GM12878 (cell line): ENCODE measurements around the gene MBD5. TPM values are rescaled to one million over a fixed set of nuclear protein-coding genes. Genes with fewer than 3 reads are reported as not detected.

Experiments used
- ATAC-seq: fragments of 200-7000 bp; cut with Tn5 transposase; 3 replicates; pipeline ENCODE4 v1.9.1; 2020; ENCODE audit warnings: mild to moderate bottlenecking, moderate library complexity
- BruUV-seq: library from RNA; stranded (reverse); fragments of 400-500 nt; replicated peaks from 2 replicates; lab custom pipeline; 2021; lab: Mats Ljungman, UMichigan
- CTCF ChIA-PET: fragments of 300-600 bp; sonication (Branson Sonifier 250); formaldehyde crosslinking; extraction: SDS; loops from one replicate; lab custom pipeline; 2021; ENCODE audit warnings: inconsistent platforms; lab: Yijun Ruan, JAX
- POLR2A ChIA-PET: fragments of 350-600 bp; formaldehyde crosslinking; extraction: SDS; loops from one replicate; lab custom pipeline; 2021; ENCODE audit warnings: inconsistent platforms; lab: Charles Lee
- RAD21 ChIA-PET: fragments of 300-600 bp; sonication (Branson Sonifier 250); formaldehyde crosslinking; loops from one replicate; lab custom pipeline; 2023; ENCODE audit warnings: antibody characterized with exemption; ENCODE audit not compliant: unreplicated experiment; lab: Charles Lee
- SMC1A ChIA-PET: fragments of 300-600 bp; sonication (Branson Sonifier 250); formaldehyde crosslinking; loops from one replicate; lab custom pipeline; 2023; ENCODE audit not compliant: unreplicated experiment, uncharacterized antibody; lab: Charles Lee
- DNase-seq: peaks from one replicate; pipeline ENCODE4 v3.0.0-alpha.2; 2011; ENCODE audit warnings: low read depth, low spot score
- FAIRE-seq: peaks from 3 replicates; lab custom pipeline; 2011; peaks lifted over from hg19 to GRCh38; lab: Jason Lieb, UNC
- H2AFZ ChIP-seq: 2 replicates; pipeline ENCODE4 v1.6.0; 2011; ENCODE audit warnings: low read depth, low read length, control low read depth; ENCODE audit not compliant: control insufficient read depth
- H3K27ac ChIP-seq: 2 replicates; pipeline ENCODE4 v1.5.1; 2011; ENCODE audit warnings: control low read depth; ENCODE audit not compliant: control insufficient read depth, insufficient read depth
- H3K27me3 ChIP-seq, 2 experiments: replicated peaks in 1 of 2; 2 replicates each; pipeline versions ENCODE4 v1.6.0 to v1.6.1; 2011; ENCODE audit warnings: low read length in 1 of 2; ENCODE audit not compliant: control insufficient read depth in 2 of 2, insufficient read depth in 2 of 2
- H3K36me3 ChIP-seq, 2 experiments: 2 replicates each; pipeline ENCODE4 v1.5.1; 2011; ENCODE audit warnings: low read length in 1 of 2; ENCODE audit not compliant: control insufficient read depth in 2 of 2, insufficient read depth in 2 of 2
- H3K4me1 ChIP-seq: 2 replicates; pipeline ENCODE4 v1.6.1; 2011; ENCODE audit warnings: mild to moderate bottlenecking, low read length, moderate library complexity, mixed read lengths; ENCODE audit not compliant: control insufficient read depth, insufficient read depth
- H3K4me2 ChIP-seq: 2 replicates; pipeline ENCODE4 v1.6.0; 2011; ENCODE audit warnings: control low read depth; ENCODE audit not compliant: control insufficient read depth, insufficient read depth
- H3K4me3 ChIP-seq: fragments of 200-600 bp; sonication (generic); 2 replicates; pipeline ENCODE4 v1.5.1; 2016
- H3K79me2 ChIP-seq: 2 replicates; pipeline ENCODE4 v1.6.0; 2011; ENCODE audit warnings: low read length; ENCODE audit not compliant: control insufficient read depth, insufficient read depth
- H3K9ac ChIP-seq: 2 replicates; pipeline ENCODE4 v1.8.0; 2011; ENCODE audit warnings: low read length, control low read depth, mixed read lengths; ENCODE audit not compliant: control insufficient read depth, insufficient read depth
- H3K9me3 ChIP-seq: replicated peaks from 3 replicates; pipeline ENCODE4 v1.5.1; 2011; ENCODE audit warnings: mild to moderate bottlenecking, low read length; ENCODE audit not compliant: control insufficient read depth, insufficient read depth
- H4K20me1 ChIP-seq: 2 replicates; pipeline ENCODE4 v1.6.0; 2011; ENCODE audit not compliant: control insufficient read depth, insufficient read depth
- BCL11A ChIP-seq: IDR thresholded peaks from 2 replicates; pipeline ENCODE4 v1.6.1; 2011; ENCODE audit warnings: low read depth, low read length
- CHD2 ChIP-seq: IDR thresholded peaks from 2 replicates; pipeline ENCODE4 v1.6.1; 2011; ENCODE audit warnings: low read depth, low read length, improper control_type of control experiment, borderline replicate concordance
- DPF2 ChIP-seq: fragments of 450-650 bp; IDR thresholded peaks from 2 replicates; pipeline ENCODE4 v1.6.1; 2017; ENCODE audit warnings: mild to moderate bottlenecking
- FOXK2 ChIP-seq: fragments of 450-650 bp; IDR thresholded peaks from 2 replicates; pipeline ENCODE4 v1.6.1; 2017; ENCODE audit warnings: mild to moderate bottlenecking, moderate library complexity
- NFYB ChIP-seq: IDR thresholded peaks from 2 replicates; pipeline ENCODE4 v1.6.1; 2011; ENCODE audit warnings: low read depth, mild to moderate bottlenecking, low read length, improper control_type of control experiment, moderate library complexity; ENCODE audit not compliant: insufficient read depth
- NRF1 ChIP-seq: conservative IDR thresholded peaks from 2 replicates; pipeline ENCODE4 v1.6.1; 2011; ENCODE audit warnings: mild to moderate bottlenecking, low read depth, low read length, improper control_type of control experiment
- RAD51 ChIP-seq: fragments of 450-650 bp; IDR thresholded peaks from 2 replicates; pipeline ENCODE4 v1.6.1; 2016; ENCODE audit warnings: moderate library complexity, mild to moderate bottlenecking, inconsistent platforms
- SIX5 ChIP-seq: IDR thresholded peaks from 2 replicates; pipeline ENCODE4 v1.6.1; 2011; ENCODE audit warnings: mild to moderate bottlenecking, low read depth, low read length, moderate library complexity; ENCODE audit not compliant: severe bottlenecking
- TCF7 ChIP-seq: IDR thresholded peaks from 2 replicates; pipeline ENCODE4 v1.6.1; 2014; ENCODE audit warnings: antibody characterized with exemption, borderline replicate concordance
- ZNF622 ChIP-seq: fragments of 450-650 bp; IDR thresholded peaks from 2 replicates; pipeline ENCODE4 v1.6.1; 2017; ENCODE audit warnings: mild to moderate bottlenecking, inconsistent platforms
- WGBS: methylation state at CpG from one replicate; pipeline ENCODE4 v1.1.6; 2016; ENCODE audit warnings: low lambda C conversion rate; ENCODE audit not compliant: insufficient replicate concordance, insufficient coverage; ENCODE audit errors: missing lambda C conversion rate; 5-methylcytosine and 5-hydroxymethylcytosine counted together
- in situ Hi-C: fragments of 300-500 bp; cut with MboI; formaldehyde crosslinking; loops from 9 replicates; pipeline ENCODE4 v1.14.3; 2018; ENCODE audit warnings: mixed read lengths
- intact Hi-C: fragments of 100-400 bp; cut with micrococcal nuclease; formaldehyde crosslinking; loops from one replicate; pipeline ENCODE4 v1.14.2; 2022; ENCODE audit not compliant: unreplicated experiment
- polyA plus RNA-seq, 11 experiments: library from polyadenylated mRNA; depleted of rRNA in 4 of 11; unstranded in 6 of 11; stranded (reverse) in 5 of 11; fragments of >200 nt; fragmentation: Nextera tagmentation in 4 of 11; fragmentation: Illumina TruSeq in 1 of 11; extraction: Ambion mirVana in 4 of 11; extraction: Trizol in 1 of 11; gene quantifications; 1 replicate in 1 of 11; 2 replicates in 10 of 11; pipeline versions ENCODE4 v1.2.1 to v1.2.3, GENCODE V29; 2011 to 2016; ENCODE audit warnings: inconsistent platforms in 2 of 11, missing spikeins in 2 of 11, low read depth in 1 of 11
- total RNA-seq, 4 experiments: library from RNA; depleted of rRNA in 3 of 4; stranded (reverse); fragments of >200 nt in 3 of 4; fragmentation: Illumina TruSeq in 1 of 4; extraction: Trizol in 1 of 4; gene quantifications; 2 replicates each; pipeline versions ENCODE4 v1.2.1 to v1.2.3, GENCODE V29; 2013 to 2021
- TF ChIP-seq, protein P1 (sequence below): fragments of 450-650 bp; IDR thresholded peaks from 2 replicates; pipeline ENCODE4 v1.6.1; 2017; ENCODE audit warnings: mild to moderate bottlenecking, low read depth, inconsistent platforms; ENCODE audit not compliant: poor library complexity, severe bottlenecking
- TF ChIP-seq, protein P2 (sequence below): fragments of 450-650 bp; IDR thresholded peaks from 2 replicates; pipeline ENCODE4 v1.6.1; 2018; ENCODE audit warnings: borderline replicate concordance, mild to moderate bottlenecking; ENCODE audit not compliant: partially characterized antibody
- TF ChIP-seq, protein P3 (sequence below): fragments of 450-650 bp; IDR thresholded peaks from 2 replicates; pipeline ENCODE4 v1.6.1; 2017; ENCODE audit warnings: borderline replicate concordance
- TF ChIP-seq, protein P4 (sequence below): fragments of 150-350 bp; IDR thresholded peaks from 2 replicates; pipeline ENCODE4 v1.6.1; 2016; ENCODE audit warnings: low read depth, low read length

Gene MBD5
- total and polyA plus RNA-seq, 10 of the 15 experiments (the other 5 are each of a cell fraction or from before 2014, with no cell fraction given), result 7.4 to 58.0 (median 21.2) TPM

GRCh38 chr2:148362144-148362796, 341.4 kb downstream of the MBD5 start:
- Histone ChIP-seq H3K9ac (no peak overlapping the region), H3K27ac (no peak overlapping the region), H3K27me3 (no peaks in the 10 kb centered on the region), H3K4me3 (no peak overlapping the region), H4K20me1 (no peaks in the 10 kb centered on the region), H3K4me2 (no peak overlapping the region), H3K9me3 (no peaks in the 10 kb centered on the region; the same call in 2 of the 3 replicates), H2AFZ (no peak overlapping the region), H3K79me2 (no peaks in the 10 kb centered on the region), H3K36me3 (no peaks in the 10 kb centered on the region), H3K4me1 (no peaks in the 10 kb centered on the region)
- DNase-seq (no peak), FAIRE-seq (no peak), ATAC-seq (no peak)
- in situ Hi-C loops, result no loop called here
- WGBS, result 97% methylated on average over 10 of the region's 10 CpGs
- SMC1A ChIA-PET, result no interaction called here
- intact Hi-C loops, result no loop called here
- no TSS peak for BruUV-seq
- RAD21 ChIA-PET, result no interaction called here
- POLR2A ChIA-PET, result no interaction called here
- TF ChIP-seq, protein P1, sequence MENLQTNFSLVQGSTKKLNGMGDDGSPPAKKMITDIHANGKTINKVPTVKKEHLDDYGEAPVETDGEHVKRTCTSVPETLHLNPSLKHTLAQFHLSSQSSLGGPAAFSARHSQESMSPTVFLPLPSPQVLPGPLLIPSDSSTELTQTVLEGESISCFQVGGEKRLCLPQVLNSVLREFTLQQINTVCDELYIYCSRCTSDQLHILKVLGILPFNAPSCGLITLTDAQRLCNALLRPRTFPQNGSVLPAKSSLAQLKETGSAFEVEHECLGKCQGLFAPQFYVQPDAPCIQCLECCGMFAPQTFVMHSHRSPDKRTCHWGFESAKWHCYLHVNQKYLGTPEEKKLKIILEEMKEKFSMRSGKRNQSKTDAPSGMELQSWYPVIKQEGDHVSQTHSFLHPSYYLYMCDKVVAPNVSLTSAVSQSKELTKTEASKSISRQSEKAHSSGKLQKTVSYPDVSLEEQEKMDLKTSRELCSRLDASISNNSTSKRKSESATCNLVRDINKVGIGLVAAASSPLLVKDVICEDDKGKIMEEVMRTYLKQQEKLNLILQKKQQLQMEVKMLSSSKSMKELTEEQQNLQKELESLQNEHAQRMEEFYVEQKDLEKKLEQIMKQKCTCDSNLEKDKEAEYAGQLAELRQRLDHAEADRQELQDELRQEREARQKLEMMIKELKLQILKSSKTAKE, result no peak
- no peak for TF ChIP-seq DPF2
- TF ChIP-seq, protein P2, sequence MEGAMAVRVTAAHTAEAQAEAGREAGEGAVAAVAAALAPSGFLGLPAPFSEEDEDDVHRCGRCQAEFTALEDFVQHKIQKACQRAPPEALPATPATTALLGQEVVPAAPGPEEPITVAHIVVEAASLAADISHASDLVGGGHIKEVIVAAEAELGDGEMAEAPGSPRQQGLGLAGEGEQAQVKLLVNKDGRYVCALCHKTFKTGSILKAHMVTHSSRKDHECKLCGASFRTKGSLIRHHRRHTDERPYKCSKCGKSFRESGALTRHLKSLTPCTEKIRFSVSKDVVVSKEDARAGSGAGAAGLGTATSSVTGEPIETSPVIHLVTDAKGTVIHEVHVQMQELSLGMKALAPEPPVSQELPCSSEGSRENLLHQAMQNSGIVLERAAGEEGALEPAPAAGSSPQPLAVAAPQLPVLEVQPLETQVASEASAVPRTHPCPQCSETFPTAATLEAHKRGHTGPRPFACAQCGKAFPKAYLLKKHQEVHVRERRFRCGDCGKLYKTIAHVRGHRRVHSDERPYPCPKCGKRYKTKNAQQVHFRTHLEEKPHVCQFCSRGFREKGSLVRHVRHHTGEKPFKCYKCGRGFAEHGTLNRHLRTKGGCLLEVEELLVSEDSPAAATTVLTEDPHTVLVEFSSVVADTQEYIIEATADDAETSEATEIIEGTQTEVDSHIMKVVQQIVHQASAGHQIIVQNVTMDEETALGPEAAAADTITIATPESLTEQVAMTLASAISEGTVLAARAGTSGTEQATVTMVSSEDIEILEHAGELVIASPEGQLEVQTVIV, result no peak
- TF ChIP-seq CHD2, result no peak
- no peak for TF ChIP-seq NFYB
- no peak for TF ChIP-seq RAD51
- TF ChIP-seq SIX5, result no peak
- no peak for TF ChIP-seq NRF1
- TF ChIP-seq, protein P3, sequence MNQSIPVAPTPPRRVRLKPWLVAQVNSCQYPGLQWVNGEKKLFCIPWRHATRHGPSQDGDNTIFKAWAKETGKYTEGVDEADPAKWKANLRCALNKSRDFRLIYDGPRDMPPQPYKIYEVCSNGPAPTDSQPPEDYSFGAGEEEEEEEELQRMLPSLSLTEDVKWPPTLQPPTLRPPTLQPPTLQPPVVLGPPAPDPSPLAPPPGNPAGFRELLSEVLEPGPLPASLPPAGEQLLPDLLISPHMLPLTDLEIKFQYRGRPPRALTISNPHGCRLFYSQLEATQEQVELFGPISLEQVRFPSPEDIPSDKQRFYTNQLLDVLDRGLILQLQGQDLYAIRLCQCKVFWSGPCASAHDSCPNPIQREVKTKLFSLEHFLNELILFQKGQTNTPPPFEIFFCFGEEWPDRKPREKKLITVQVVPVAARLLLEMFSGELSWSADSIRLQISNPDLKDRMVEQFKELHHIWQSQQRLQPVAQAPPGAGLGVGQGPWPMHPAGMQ, result no peak
- TF ChIP-seq, protein P4, sequence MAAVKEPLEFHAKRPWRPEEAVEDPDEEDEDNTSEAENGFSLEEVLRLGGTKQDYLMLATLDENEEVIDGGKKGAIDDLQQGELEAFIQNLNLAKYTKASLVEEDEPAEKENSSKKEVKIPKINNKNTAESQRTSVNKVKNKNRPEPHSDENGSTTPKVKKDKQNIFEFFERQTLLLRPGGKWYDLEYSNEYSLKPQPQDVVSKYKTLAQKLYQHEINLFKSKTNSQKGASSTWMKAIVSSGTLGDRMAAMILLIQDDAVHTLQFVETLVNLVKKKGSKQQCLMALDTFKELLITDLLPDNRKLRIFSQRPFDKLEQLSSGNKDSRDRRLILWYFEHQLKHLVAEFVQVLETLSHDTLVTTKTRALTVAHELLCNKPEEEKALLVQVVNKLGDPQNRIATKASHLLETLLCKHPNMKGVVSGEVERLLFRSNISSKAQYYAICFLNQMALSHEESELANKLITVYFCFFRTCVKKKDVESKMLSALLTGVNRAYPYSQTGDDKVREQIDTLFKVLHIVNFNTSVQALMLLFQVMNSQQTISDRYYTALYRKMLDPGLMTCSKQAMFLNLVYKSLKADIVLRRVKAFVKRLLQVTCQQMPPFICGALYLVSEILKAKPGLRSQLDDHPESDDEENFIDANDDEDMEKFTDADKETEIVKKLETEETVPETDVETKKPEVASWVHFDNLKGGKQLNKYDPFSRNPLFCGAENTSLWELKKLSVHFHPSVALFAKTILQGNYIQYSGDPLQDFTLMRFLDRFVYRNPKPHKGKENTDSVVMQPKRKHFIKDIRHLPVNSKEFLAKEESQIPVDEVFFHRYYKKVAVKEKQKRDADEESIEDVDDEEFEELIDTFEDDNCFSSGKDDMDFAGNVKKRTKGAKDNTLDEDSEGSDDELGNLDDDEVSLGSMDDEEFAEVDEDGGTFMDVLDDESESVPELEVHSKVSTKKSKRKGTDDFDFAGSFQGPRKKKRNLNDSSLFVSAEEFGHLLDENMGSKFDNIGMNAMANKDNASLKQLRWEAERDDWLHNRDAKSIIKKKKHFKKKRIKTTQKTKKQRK, result no peak
- TF ChIP-seq BCL11A, result no peak
- no peak for TF ChIP-seq TCF7
- TF ChIP-seq FOXK2, result no peak
- TF ChIP-seq ZNF622, result no peak
- CTCF ChIA-PET, result interaction anchor here (1.5 kb wide), 1 partner anchor 372 kb away, joined by 4 read pairs; no protein-coding TSS in a partner anchor
